PC-3 (cell line): ENCODE measurements around the gene APCDD1. TPM values are rescaled to one million over a fixed set of nuclear protein-coding genes. Genes with fewer than 3 reads are reported as not detected.

ENCODE experiments used
- ATAC-seq: fragments of 200-7000 bp; cut with Tn5 transposase; 2 replicates; pipeline ENCODE4 v1.9.1; 2020; ENCODE audit warnings: mild to moderate bottlenecking, moderate library complexity
- BruUV-seq: library from RNA; stranded (reverse); fragments of 400-500 nt; replicated peaks from 2 replicates; lab custom pipeline; 2021; lab: Mats Ljungman, UMichigan
- CTCF ChIA-PET: fragments of 300-600 bp; sonication (Branson Sonifier 250); formaldehyde crosslinking; loops from one replicate; lab custom pipeline; 2022; ENCODE audit warnings: antibody characterized with exemption; lab: Charles Lee
- POLR2A ChIA-PET: fragments of 300-600 bp; sonication (Branson Sonifier 250); formaldehyde crosslinking; loops from one replicate; lab custom pipeline; 2022; ENCODE audit warnings: antibody characterized with exemption; ENCODE audit not compliant: unreplicated experiment; lab: Charles Lee
- DNase-seq: peaks from one replicate; pipeline ENCODE4 v3.0.0-alpha.2; 2015
- H2AFZ ChIP-seq: fragments of 300-600 bp; sonication (generic); 2 replicates; pipeline ENCODE4 v1.6.0; 2016; ENCODE audit warnings: antibody characterized with exemption, low read length
- H3F3A ChIP-seq: fragments of 300-600 bp; sonication (generic); one replicate; pipeline ENCODE4 v1.6.0; 2017; ENCODE audit warnings: antibody characterized with exemption, low read length, control low read depth, mild to moderate bottlenecking; ENCODE audit not compliant: unreplicated experiment
- H3K27ac ChIP-seq: fragments of 300-600 bp; sonication (generic); 2 replicates; pipeline ENCODE4 v1.5.1; 2016; ENCODE audit warnings: mild to moderate bottlenecking, low read length
- H3K27me3 ChIP-seq: fragments of 300-600 bp; sonication (generic); 2 replicates; pipeline ENCODE4 v1.6.1; 2016; ENCODE audit warnings: low read length, mixed read lengths
- H3K36me3 ChIP-seq: fragments of 300-600 bp; sonication (generic); 2 replicates; pipeline ENCODE4 v1.6.1; 2016; ENCODE audit warnings: low read depth, mixed run types, low read length, mixed read lengths
- H3K4me1 ChIP-seq: fragments of 300-600 bp; sonication (generic); 2 replicates; pipeline ENCODE4 v1.5.1; 2016; ENCODE audit warnings: low read length; ENCODE audit not compliant: insufficient read depth
- H3K4me2 ChIP-seq: fragments of 300-600 bp; sonication (generic); 2 replicates; pipeline ENCODE4 v1.6.0; 2016; ENCODE audit warnings: low read length
- H3K4me3 ChIP-seq: fragments of 300-600 bp; sonication (generic); 2 replicates; pipeline ENCODE4 v1.5.1; 2016; ENCODE audit warnings: mild to moderate bottlenecking, low read length, mixed read lengths
- H3K79me2 ChIP-seq: fragments of 300-600 bp; sonication (generic); 2 replicates; pipeline ENCODE4 v1.6.1; 2017; ENCODE audit warnings: low read length, mixed read lengths
- H3K9ac ChIP-seq: fragments of 300-600 bp; sonication (generic); 2 replicates; pipeline ENCODE4 v1.6.0; 2016; ENCODE audit warnings: mild to moderate bottlenecking, low read length
- H3K9me2 ChIP-seq: fragments of 300-600 bp; sonication (generic); replicated peaks from 2 replicates; pipeline ENCODE4 v1.6.1; 2016; ENCODE audit warnings: mixed run types, low read length, mixed read lengths
- H3K9me3 ChIP-seq: fragments of 300-600 bp; sonication (generic); 2 replicates; pipeline ENCODE4 v1.6.1; 2016; ENCODE audit warnings: low read length, mixed read lengths
- H4K20me1 ChIP-seq: fragments of 300-600 bp; sonication (generic); 2 replicates; pipeline ENCODE4 v1.6.1; 2016; ENCODE audit warnings: low read length, mixed read lengths
- EZH2 ChIP-seq: fragments of 300-600 bp; sonication (generic); IDR thresholded peaks from one replicate; pipeline ENCODE4 v1.6.1; 2017; ENCODE audit warnings: antibody characterized with exemption, mild to moderate bottlenecking, low read length; ENCODE audit not compliant: unreplicated experiment
- EZH2phosphoT487 ChIP-seq: fragments of 300-600 bp; sonication (generic); IDR thresholded peaks from 2 replicates; pipeline ENCODE4 v1.6.1; 2018; ENCODE audit warnings: mild to moderate bottlenecking, antibody characterized with exemption, low read length, borderline replicate concordance
- intact Hi-C: fragments of 100-400 bp; cut with micrococcal nuclease; formaldehyde crosslinking; loops from 2 replicates; pipeline ENCODE4 v1.9.0; 2023
- total RNA-seq: library from RNA; depleted of rRNA; stranded (reverse); fragments of >200 nt; gene quantifications from 2 replicates; pipeline ENCODE4 v1.2.3, GENCODE V29; 2014
- TF ChIP-seq, protein P1 (sequence below): fragments of 300-600 bp; sonication (generic); conservative IDR thresholded peaks from 2 replicates; pipeline ENCODE4 v1.5.1; 2017; ENCODE audit warnings: antibody characterized with exemption, low read depth, mild to moderate bottlenecking, low read length

Gene APCDD1
- total RNA-seq, 1 experiment from 2014 or later, result not detected

DNA sequence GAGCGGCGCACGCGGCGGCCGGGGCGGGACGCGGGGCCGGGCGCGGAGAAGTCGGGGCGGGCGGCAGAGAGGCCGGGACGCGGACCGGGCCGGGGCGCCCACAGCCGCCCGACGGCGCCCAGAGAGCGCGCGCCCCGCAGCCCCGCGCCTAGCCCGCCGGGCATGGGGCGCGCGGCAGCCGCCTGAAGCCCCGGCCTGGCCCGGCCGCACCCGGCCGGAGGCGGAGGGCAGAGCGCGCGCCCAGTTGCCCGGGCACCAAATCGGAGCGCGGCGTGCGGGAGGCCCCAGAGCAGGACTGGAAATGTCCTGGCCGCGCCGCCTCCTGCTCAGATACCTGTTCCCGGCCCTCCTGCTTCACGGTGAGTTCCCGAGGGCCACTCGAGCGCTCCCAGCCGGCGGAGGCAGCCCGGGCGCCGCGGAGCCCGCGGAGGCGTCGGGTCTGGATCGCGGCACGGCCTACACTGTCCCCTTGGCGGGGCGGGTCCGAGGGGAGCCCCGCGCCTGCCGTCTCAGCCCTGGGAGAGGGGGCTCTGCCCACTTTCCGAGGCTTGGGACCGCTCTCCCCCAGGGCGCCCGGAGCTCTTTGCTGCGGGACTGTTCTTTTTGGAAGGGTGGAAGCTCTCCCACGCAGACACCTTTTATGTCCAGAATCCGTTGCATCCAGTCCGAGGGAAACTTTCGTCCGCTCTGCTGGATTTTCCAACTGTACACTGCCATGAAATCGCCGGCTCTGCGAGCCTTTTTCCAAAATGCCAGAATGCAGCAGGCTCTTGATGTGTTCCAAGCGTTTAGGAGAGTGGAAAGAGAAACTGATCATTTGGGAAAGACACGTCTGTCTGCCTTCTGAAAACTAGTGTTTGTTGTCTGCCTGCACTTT, 484 bp downstream of the APCDD1 start:
- no peak overlapping the region for H2AFZ ChIP-seq
- H3K4me1 ChIP-seq, result no peaks in the 10 kb centered on the region
- H4K20me1 ChIP-seq, result no peaks in the 10 kb centered on the region
- H3K27ac ChIP-seq, result no peak overlapping the region
- BruUV-seq, result no TSS peak
- intact Hi-C loops, result loop anchor here (10.0 kb wide), 1 partner anchor 60 kb away; no protein-coding TSS in a partner anchor
- DNase-seq (no peak), ATAC-seq (peak; percentile 31)
- no peaks in the 10 kb centered on the region for H3K9me3 ChIP-seq
- no peaks in the 10 kb centered on the region for H3F3A ChIP-seq
- H3K79me2 ChIP-seq, result no peaks in the 10 kb centered on the region
- H3K36me3 ChIP-seq, result no peaks in the 10 kb centered on the region
- peaks cover 94% of the 10 kb centered on the region for H3K27me3 ChIP-seq
- ChIA-PET POLR2A (no interaction called here), CTCF (no interaction called here)
- TF ChIP-seq EZH2phosphoT487 (no peak), EZH2 (peak; percentile 78)
- no peak overlapping the region for H3K4me3 ChIP-seq
- no peaks in the 10 kb centered on the region for H3K9me2 ChIP-seq
- 0 out of 2 replicates have a peak overlapping the region, but pooled peaks have one; percentile 29 for H3K4me2 ChIP-seq
- H3K9ac ChIP-seq, result no peak overlapping the region

DNA sequence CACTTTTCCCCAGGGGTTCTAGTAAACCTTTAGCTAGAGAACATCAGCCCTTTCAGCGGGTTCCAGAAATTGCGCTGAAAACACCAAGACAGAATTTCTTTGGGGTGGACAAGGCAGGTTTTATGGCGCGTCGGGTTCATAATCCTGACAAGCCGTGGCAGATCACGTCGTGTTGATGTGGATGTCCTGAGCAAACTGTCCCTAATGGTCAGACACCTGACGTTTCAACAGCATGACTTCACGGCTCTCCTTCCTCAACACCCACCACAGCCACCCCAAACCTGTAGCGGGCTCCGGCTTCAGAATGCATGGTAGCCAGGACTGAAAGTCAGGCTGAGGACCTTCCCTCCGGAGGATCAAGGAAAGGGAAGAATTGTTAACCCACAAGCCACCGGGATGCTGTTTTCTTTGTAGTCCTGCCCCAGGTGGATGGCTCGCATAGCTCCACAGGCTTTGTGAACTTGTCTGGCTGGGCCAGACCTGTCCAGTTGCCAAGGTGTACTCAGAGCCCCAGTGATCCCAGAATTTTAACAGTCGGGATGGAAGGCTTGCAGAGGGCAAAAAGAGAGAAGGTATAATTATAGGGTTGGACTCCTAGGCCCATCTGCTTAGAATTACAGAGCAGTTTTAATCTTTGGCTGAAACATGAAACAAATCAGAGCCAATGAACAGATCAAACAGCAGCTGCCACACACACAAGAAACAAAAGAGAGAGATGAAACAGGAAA, 1.5 kb downstream of the APCDD1 start:
- intact Hi-C loops, result loop anchor here (10.0 kb wide), 1 partner anchor 59 kb away; no protein-coding TSS in a partner anchor
- no peak overlapping the region for H2AFZ ChIP-seq
- H3K27ac ChIP-seq, result no peak overlapping the region
- no peaks in the 10 kb centered on the region for H3F3A ChIP-seq
- H3K4me2 ChIP-seq, result no peak overlapping the region
- no peaks in the 10 kb centered on the region for H3K79me2 ChIP-seq
- CTCF ChIA-PET, result no interaction called here
- H3K9me2 ChIP-seq, result no peaks in the 10 kb centered on the region
- TF ChIP-seq EZH2phosphoT487 (no peak), EZH2 (no peak)
- TF ChIP-seq, protein P1, sequence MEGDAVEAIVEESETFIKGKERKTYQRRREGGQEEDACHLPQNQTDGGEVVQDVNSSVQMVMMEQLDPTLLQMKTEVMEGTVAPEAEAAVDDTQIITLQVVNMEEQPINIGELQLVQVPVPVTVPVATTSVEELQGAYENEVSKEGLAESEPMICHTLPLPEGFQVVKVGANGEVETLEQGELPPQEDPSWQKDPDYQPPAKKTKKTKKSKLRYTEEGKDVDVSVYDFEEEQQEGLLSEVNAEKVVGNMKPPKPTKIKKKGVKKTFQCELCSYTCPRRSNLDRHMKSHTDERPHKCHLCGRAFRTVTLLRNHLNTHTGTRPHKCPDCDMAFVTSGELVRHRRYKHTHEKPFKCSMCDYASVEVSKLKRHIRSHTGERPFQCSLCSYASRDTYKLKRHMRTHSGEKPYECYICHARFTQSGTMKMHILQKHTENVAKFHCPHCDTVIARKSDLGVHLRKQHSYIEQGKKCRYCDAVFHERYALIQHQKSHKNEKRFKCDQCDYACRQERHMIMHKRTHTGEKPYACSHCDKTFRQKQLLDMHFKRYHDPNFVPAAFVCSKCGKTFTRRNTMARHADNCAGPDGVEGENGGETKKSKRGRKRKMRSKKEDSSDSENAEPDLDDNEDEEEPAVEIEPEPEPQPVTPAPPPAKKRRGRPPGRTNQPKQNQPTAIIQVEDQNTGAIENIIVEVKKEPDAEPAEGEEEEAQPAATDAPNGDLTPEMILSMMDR, result no peak
- ATAC-seq (no peak), DNase-seq (no peak)
- no peaks in the 10 kb centered on the region for H3K4me1 ChIP-seq
- H3K9ac ChIP-seq, result no peak overlapping the region
- POLR2A ChIA-PET, result no interaction called here
- H3K36me3 ChIP-seq, result no peaks in the 10 kb centered on the region
- no peaks in the 10 kb centered on the region for H3K9me3 ChIP-seq
- no peak overlapping the region for H3K4me3 ChIP-seq
- BruUV-seq, result no TSS peak
- H4K20me1 ChIP-seq, result no peaks in the 10 kb centered on the region
- peaks cover 87% of the 10 kb centered on the region for H3K27me3 ChIP-seq

DNA sequence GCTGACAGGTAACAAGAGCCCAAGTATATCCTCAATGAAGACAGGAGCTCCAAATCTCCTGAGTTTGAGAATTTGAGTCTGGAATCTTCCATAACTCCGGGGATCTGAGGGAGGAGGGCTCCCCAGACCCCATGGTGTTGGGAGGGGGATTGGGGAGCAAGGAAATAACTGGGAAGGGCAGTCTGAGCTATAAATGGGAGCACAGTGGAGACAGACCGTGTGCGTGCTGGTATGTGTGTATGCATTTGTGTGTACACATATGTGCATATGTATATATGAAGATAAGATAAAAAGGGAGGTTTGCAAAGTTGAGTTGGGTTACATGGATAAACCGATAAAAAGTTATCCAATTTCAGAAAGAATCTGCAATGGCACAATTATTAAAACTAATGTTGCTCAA, 2.3 kb downstream of the APCDD1 start:
- no peaks in the 10 kb centered on the region for H4K20me1 ChIP-seq
- no peaks in the 10 kb centered on the region for H3K36me3 ChIP-seq
- no peak overlapping the region for H3K4me2 ChIP-seq
- no peak overlapping the region for H3K9ac ChIP-seq
- no TSS peak for BruUV-seq
- peaks cover 85% of the 10 kb centered on the region for H3K27me3 ChIP-seq
- DNase-seq (no peak), ATAC-seq (no peak)
- no peaks in the 10 kb centered on the region for H3K79me2 ChIP-seq
- H3K4me3 ChIP-seq, result no peak overlapping the region
- H3K9me2 ChIP-seq, result no peaks in the 10 kb centered on the region
- no peak overlapping the region for H2AFZ ChIP-seq
- intact Hi-C loops, result loop anchor here (10.0 kb wide), 1 partner anchor 58 kb away; no protein-coding TSS in a partner anchor
- POLR2A ChIA-PET, result no interaction called here
- TF ChIP-seq EZH2phosphoT487 (no peak), EZH2 (no peak)
- TF ChIP-seq, protein P1, result no peak
- H3F3A ChIP-seq, result no peaks in the 10 kb centered on the region
- no peaks in the 10 kb centered on the region for H3K4me1 ChIP-seq
- CTCF ChIA-PET, result no interaction called here
- no peak overlapping the region for H3K27ac ChIP-seq
- H3K9me3 ChIP-seq, result no peaks in the 10 kb centered on the region
